Aorta (tissue), 5 donors: ENCODE measurements around the gene AGBL4. TPM values are rescaled to one million over a fixed set of nuclear protein-coding genes. Genes with fewer than 3 reads are reported as not detected.

Source experiments
- ATAC-seq: fragments of 200-7000 bp; cut with Tn5 transposase; one replicate; pipeline ENCODE4 v1.9.1; 2022; ENCODE audit warnings: moderate library complexity; ENCODE audit not compliant: low FRiP score
- DNase-seq, 2 donors: peaks; one replicate each; pipeline ENCODE4 v3.0.0-alpha.2; 2020
- H3K27ac ChIP-seq, 2 donors: one replicate each; pipeline ENCODE4 v1.5.1; 2013; ENCODE audit warnings: low read length in 2 of 2, mild to moderate bottlenecking in 2 of 2, moderate library complexity in 2 of 2, control low read depth in 1 of 2, inconsistent platforms in 1 of 2, low read depth in 1 of 2
- H3K27me3 ChIP-seq, 2 donors: one replicate each; pipeline ENCODE4 v1.6.1; 2013; ENCODE audit warnings: control low read depth in 1 of 2, low read length in 1 of 2, mild to moderate bottlenecking in 1 of 2, moderate library complexity in 1 of 2; ENCODE audit not compliant: insufficient read depth in 2 of 2, control insufficient read depth in 1 of 2
- H3K36me3 ChIP-seq, 2 donors: one replicate each; pipeline ENCODE4 v1.6.1; 2013; ENCODE audit warnings: control low read depth in 1 of 2, low read length in 1 of 2, mild to moderate bottlenecking in 1 of 2; ENCODE audit not compliant: insufficient read depth in 2 of 2, control insufficient read depth in 1 of 2
- H3K4me1 ChIP-seq, 2 donors: one replicate each; pipeline ENCODE4 v1.6.1; 2013; ENCODE audit warnings: low read length in 2 of 2, control low read depth in 1 of 2, mild to moderate bottlenecking in 1 of 2, moderate library complexity in 1 of 2; ENCODE audit not compliant: insufficient read depth in 2 of 2, control insufficient read depth in 1 of 2
- H3K4me3 ChIP-seq, 2 donors: one replicate each; pipeline ENCODE4 v1.5.1; 2013; ENCODE audit warnings: low read length in 2 of 2, control low read depth in 1 of 2, mild to moderate bottlenecking in 1 of 2
- H3K9me3 ChIP-seq: one replicate; pipeline ENCODE4 v1.6.1; 2013; ENCODE audit warnings: mild to moderate bottlenecking, low read length; ENCODE audit not compliant: control insufficient read depth
- WGBS, 2 donors: extraction: QIAGEN DNeasy Blood & Tissue Kit; methylation state at CpG; one replicate each; pipeline ENCODE4 v1.1.7; 2013; 5-methylcytosine and 5-hydroxymethylcytosine counted together
- intact Hi-C, 2 donors: fragments of 100-400 bp; cut with DNase I; formaldehyde crosslinking; loops; one replicate each; pipeline versions ENCODE4 v1.14.2 to v1.15.0; 2022
- polyA plus RNA-seq, 2 donors: library from polyadenylated mRNA; stranded (reverse); fragments of 200-250 nt; gene quantifications; one replicate each; pipeline ENCODE4 v1.2.3, GENCODE V29; 2013
- total RNA-seq, 2 donors: library from RNA; stranded (reverse); fragmentation: NEBNext Ultra II Directional; extraction: Animal tissue kit (Norgen Biotek cat#: 25700); gene quantifications; one replicate each; pipeline ENCODE4 v1.2.1, GENCODE V29; 2021
- donor health status: healthy with polysubstance abuse.
- donor health status: Bipolar disorder and iron deficiency.
- donor health status: DM: no; HTN: no; CAD: no.
- donor health status: DM: no; HTN: no; CAD: no.
- donor health status: DM: yes; HTN: yes; CAD: no.

Gene AGBL4
- total and polyA plus RNA-seq, 4 donors: 0.18 TPM; not detected in 3

GRCh38 chr1:49651136-49651535, 372.6 kb downstream of the AGBL4 start:
- no peaks in the 10 kb centered on the region for H3K27me3 ChIP-seq
- H3K36me3 ChIP-seq: no peaks in the 10 kb centered on the region
- H3K9me3 ChIP-seq: peaks cover 4% of the 10 kb centered on the region
- intact Hi-C loops: no loop called here
- DNase-seq: no peak
- H3K27ac ChIP-seq: no peak overlapping the region
- H3K4me3 ChIP-seq: no peak overlapping the region
- ATAC-seq: no peak
- H3K4me1 ChIP-seq: no peaks in the 10 kb centered on the region
- 50 to 52% methylated on average over 3 of the region's 3 CpGs for WGBS, 2 donors

- Histone ChIP-seq H3K27ac (no peak overlapping the region), H3K9me3 (no peaks in the 10 kb centered on the region), H3K4me3 (no peak overlapping the region), H3K4me1 (no peaks in the 10 kb centered on the region), H3K27me3 (no peaks in the 10 kb centered on the region), H3K36me3 (no peaks in the 10 kb centered on the region)
- ATAC-seq (no peak), DNase-seq (no peak)
- intact Hi-C loops: no loop called here
- 69 to 73% methylated on average over 2 of the region's 2 CpGs for WGBS, 2 donors
These were observed 393.6 kb downstream of the AGBL4 start for GRCh38 chr1:49630156-49630555.

- no peak for DNase-seq
- H3K27ac ChIP-seq: no peak overlapping the region
- 81 to 91% methylated on average over 3 of the region's 3 CpGs for WGBS, 2 donors
- H3K4me1 ChIP-seq: no peaks in the 10 kb centered on the region
- no peaks in the 10 kb centered on the region for H3K36me3 ChIP-seq
- intact Hi-C loops: no loop called here
- no peaks in the 10 kb centered on the region for H3K27me3 ChIP-seq
- ATAC-seq: no peak
- H3K4me3 ChIP-seq: no peak overlapping the region
- H3K9me3 ChIP-seq: no peaks in the 10 kb centered on the region
These were observed 396.0 kb downstream of the AGBL4 start for GRCh38 chr1:49627781-49628180.

- Histone ChIP-seq H3K4me3 (no peak overlapping the region), H3K4me1 (no peaks in the 10 kb centered on the region), H3K27me3 (no peaks in the 10 kb centered on the region), H3K9me3 (no peaks in the 10 kb centered on the region), H3K36me3 (no peaks in the 10 kb centered on the region), H3K27ac (no peak overlapping the region)
- intact Hi-C loops: no loop called here
- ATAC-seq: no peak
- no peak for DNase-seq
These were observed 397.3 kb downstream of the AGBL4 start for GRCh38 chr1:49626472-49626871.

GRCh38 chr1:49622877-49623276, 400.9 kb downstream of the AGBL4 start:
- intact Hi-C loops: no loop called here
- H3K9me3 ChIP-seq: no peaks in the 10 kb centered on the region
- H3K36me3 ChIP-seq: no peaks in the 10 kb centered on the region
- 88 to 89% methylated on average over 3 of the region's 3 CpGs for WGBS, 2 donors
- H3K4me1 ChIP-seq: no peaks in the 10 kb centered on the region
- H3K27me3 ChIP-seq: no peaks in the 10 kb centered on the region
- no peak for ATAC-seq
- H3K27ac ChIP-seq: no peak overlapping the region
- H3K4me3 ChIP-seq: no peak overlapping the region
- DNase-seq: no peak

GRCh38 chr1:49606082-49606481, 417.7 kb downstream of the AGBL4 start:
- 73 to 75% methylated on average over 5 of the region's 5 CpGs for WGBS, 2 donors
- H3K4me1 ChIP-seq: no peaks in the 10 kb centered on the region
- no peak overlapping the region for H3K4me3 ChIP-seq
- no peak overlapping the region for H3K27ac ChIP-seq
- ATAC-seq (no peak), DNase-seq (no peak)
- H3K36me3 ChIP-seq: no peaks in the 10 kb centered on the region
- intact Hi-C loops: no loop called here
- no peaks in the 10 kb centered on the region for H3K27me3 ChIP-seq
- no peaks in the 10 kb centered on the region for H3K9me3 ChIP-seq

- intact Hi-C loops: no loop called here
- ATAC-seq: no peak
These were observed 426.3 kb downstream of the AGBL4 start for GRCh38 chr1:49597436-49597835.

GRCh38 chr1:49576327-49576901, 447.3 kb downstream of the AGBL4 start:
- Histone ChIP-seq H3K4me3 (no peak overlapping the region), H3K27ac (no peak overlapping the region), H3K4me1 (no peaks in the 10 kb centered on the region), H3K27me3 (peaks cover 0 to 2% of the 10 kb centered on the region in 2 donors), H3K9me3 (peaks cover 5% of the 10 kb centered on the region), H3K36me3 (no peaks in the 10 kb centered on the region)
- intact Hi-C loops: no loop called here
- WGBS, 2 donors: 64 to 76% methylated on average over 3 of the region's 3 CpGs
- no peak for ATAC-seq
- no peak for DNase-seq

More at GRCh38 chr1:49597436-49597835, 426.3 kb downstream of the AGBL4 start:
- no peak overlapping the region for H3K4me3 ChIP-seq
- H3K36me3 ChIP-seq: no peaks in the 10 kb centered on the region
- no peak for DNase-seq
- no peaks in the 10 kb centered on the region for H3K9me3 ChIP-seq
- H3K27ac ChIP-seq: no peak overlapping the region
- H3K4me1 ChIP-seq: no peaks in the 10 kb centered on the region
- H3K27me3 ChIP-seq: no peaks in the 10 kb centered on the region

GRCh38 chr1:49556676-49557234, 467.0 kb downstream of the AGBL4 start:
- Histone ChIP-seq H3K4me1 (no peaks in the 10 kb centered on the region), H3K4me3 (no peak overlapping the region), H3K27me3 (no peaks in the 10 kb centered on the region), H3K9me3 (no peaks in the 10 kb centered on the region), H3K27ac (no peak overlapping the region), H3K36me3 (no peaks in the 10 kb centered on the region)
- ATAC-seq (peak; percentile 19), DNase-seq (no peak)
- intact Hi-C loops: no loop called here
- WGBS, 2 donors: 92 to 93% methylated on average over 25 to 30 of the region's 30 CpGs
